Endothelial cell of umbilical vein (primary cell): ENCODE measurements around the gene SQSTM1. TPM values are rescaled to one million over a fixed set of nuclear protein-coding genes. Genes with fewer than 3 reads are reported as not detected.

Experiments used
- BruUV-seq: library from RNA; stranded (reverse); fragments of 400-500 nt; replicated peaks from 2 replicates; lab custom pipeline; 2021; lab: Mats Ljungman, UMichigan
- CTCF ChIA-PET: fragments of 300-600, 350-600 bp; sonication (Branson Sonifier 250); formaldehyde crosslinking; loops from one replicate; lab custom pipeline; 2021; ENCODE audit warnings: antibody characterized with exemption, inconsistent platforms; lab: Charles Lee
- POLR2A ChIA-PET: fragments of 300-600, 350-600 bp; sonication (Branson Sonifier 250); formaldehyde crosslinking; loops from one replicate; lab custom pipeline; 2021; ENCODE audit warnings: antibody characterized with exemption, inconsistent platforms; lab: Charles Lee
- DNase-seq: peaks from one replicate; pipeline ENCODE4 v3.0.0-alpha.2; 2011; ENCODE audit warnings: low read depth, low spot score
- FAIRE-seq: peaks from 2 replicates; lab custom pipeline; 2011; peaks lifted over from hg19 to GRCh38; lab: Jason Lieb, UNC
- H2AFZ ChIP-seq: 2 replicates; pipeline ENCODE4 v1.6.0; 2012; ENCODE audit warnings: low read depth, low read length, control low read depth, inconsistent platforms
- H3K27ac ChIP-seq: 2 replicates; pipeline ENCODE4 v1.5.1; 2011; ENCODE audit warnings: low read depth, mild to moderate bottlenecking, control low read depth, low read length, moderate library complexity; ENCODE audit not compliant: insufficient read depth
- H3K27me3 ChIP-seq, 2 experiments: 2 replicates each; pipeline versions ENCODE4 v1.6.0 to v1.6.1; 2011; ENCODE audit warnings: low read length in 2 of 2, mixed read lengths in 1 of 2; ENCODE audit not compliant: control insufficient read depth in 2 of 2, insufficient read depth in 2 of 2
- H3K36me3 ChIP-seq, 2 experiments: 2 replicates in 1 of 2; 3 replicates in 1 of 2; pipeline ENCODE4 v1.5.1; 2011; ENCODE audit warnings: low read length in 2 of 2, mild to moderate bottlenecking in 1 of 2, moderate library complexity in 1 of 2; ENCODE audit not compliant: control insufficient read depth in 2 of 2, insufficient read depth in 2 of 2; ENCODE audit errors: extremely low read depth in 1 of 2
- H3K4me1 ChIP-seq: 3 replicates; pipeline ENCODE4 v1.5.1; 2011; ENCODE audit warnings: mild to moderate bottlenecking, low read length; ENCODE audit not compliant: control insufficient read depth, insufficient read depth; ENCODE audit errors: extremely low read depth
- H3K4me2 ChIP-seq: 2 replicates; pipeline ENCODE4 v1.6.1; 2011; ENCODE audit warnings: low read length, control low read depth, mixed read lengths; ENCODE audit not compliant: insufficient read depth
- H3K4me3 ChIP-seq, 3 experiments: fragments of 200-600 bp in 1 of 3; sonication (generic), shearing (Covaris generic) in 1 of 3; replicated peaks in 1 of 3; 2 replicates each; pipeline ENCODE4 v1.5.1; 2011 to 2016; ENCODE audit warnings: control low read depth in 3 of 3, low read length in 3 of 3, mild to moderate bottlenecking in 2 of 3, inconsistent platforms in 1 of 3, low read depth in 1 of 3, moderate library complexity in 1 of 3; ENCODE audit not compliant: insufficient read depth in 1 of 3
- H3K79me2 ChIP-seq: 2 replicates; pipeline ENCODE4 v1.6.0; 2012; ENCODE audit warnings: low read length, inconsistent platforms; ENCODE audit not compliant: control insufficient read depth, insufficient read depth
- H3K9ac ChIP-seq: replicated peaks from 2 replicates; pipeline ENCODE3; 2011; ENCODE audit warnings: low read length, control low read depth; ENCODE audit not compliant: insufficient read depth; ENCODE audit errors: extremely low read depth
- H3K9me1 ChIP-seq: replicated peaks from 3 replicates; pipeline ENCODE4 v1.6.0; 2011; ENCODE audit warnings: mild to moderate bottlenecking, low read length; ENCODE audit not compliant: control insufficient read depth, insufficient read depth; ENCODE audit errors: extremely low read depth
- H3K9me3 ChIP-seq: replicated peaks from 2 replicates; pipeline ENCODE4 v1.5.1; 2012; ENCODE audit warnings: low read length, inconsistent platforms; ENCODE audit not compliant: control insufficient read depth, insufficient read depth
- H4K20me1 ChIP-seq: replicated peaks from 2 replicates; pipeline ENCODE3; 2011; ENCODE audit warnings: mild to moderate bottlenecking, low read length; ENCODE audit not compliant: control insufficient read depth, insufficient read depth; ENCODE audit errors: extremely low read depth
- EZH2 ChIP-seq: IDR thresholded peaks from 2 replicates; pipeline ENCODE4 v1.6.1; 2012; ENCODE audit warnings: borderline replicate concordance, low read depth, mild to moderate bottlenecking, moderate library complexity, low read length, inconsistent platforms; ENCODE audit not compliant: severe bottlenecking
- FOS ChIP-seq: IDR thresholded peaks from 2 replicates; pipeline ENCODE4 v1.6.1; 2011; ENCODE audit warnings: mild to moderate bottlenecking, low read length, moderate library complexity, borderline replicate concordance; ENCODE audit not compliant: insufficient read depth
- GATA2 ChIP-seq: IDR thresholded peaks from 2 replicates; pipeline ENCODE4 v1.7.0; 2011; ENCODE audit warnings: low read depth, mild to moderate bottlenecking, moderate library complexity, mixed read lengths, low read length; ENCODE audit not compliant: insufficient read length, insufficient read depth
- JUN ChIP-seq: IDR thresholded peaks from 2 replicates; pipeline ENCODE4 v1.6.1; 2011; ENCODE audit warnings: borderline replicate concordance, low read depth; ENCODE audit not compliant: insufficient read length, insufficient read depth
- MYC ChIP-seq: IDR thresholded peaks from one replicate; pipeline ENCODE4 v1.6.1; 2011; ENCODE audit warnings: mild to moderate bottlenecking, low read depth, low read length
- POLR2A ChIP-seq: IDR thresholded peaks from 2 replicates; pipeline ENCODE4 v1.6.1; 2012; ENCODE audit warnings: low read depth, mild to moderate bottlenecking, control low read depth, low read length
- POLR2AphosphoS5 ChIP-seq: IDR thresholded peaks from 2 replicates; pipeline ENCODE4 v1.6.1; 2012; ENCODE audit warnings: low read depth, mild to moderate bottlenecking, control low read depth, low read length, moderate library complexity; ENCODE audit not compliant: insufficient read depth
- dilution Hi-C: fragments of 300-500 bp; cut with MboI; formaldehyde crosslinking; loops from one replicate; pipeline ENCODE4 v1.15.0; 2019; ENCODE audit warnings: low sequenced_read_pairs; ENCODE audit not compliant: extremely low pct_ligation_motif_present
- intact Hi-C: fragments of 100-400 bp; cut with micrococcal nuclease; formaldehyde crosslinking; loops from one replicate; pipeline ENCODE4 v1.10.0; 2022
- polyA plus RNA-seq, 4 experiments: library from polyadenylated mRNA; depleted of rRNA in 3 of 4; stranded (reverse) in 3 of 4; unstranded in 1 of 4; fragments of >200 nt; gene quantifications; 2 replicates each; pipeline versions ENCODE4 v1.2.1 to v1.2.3, GENCODE V29; 2011 to 2012; ENCODE audit warnings: missing spikeins in 1 of 4
- total RNA-seq: library from RNA; stranded (reverse); gene quantifications from 2 replicates; pipeline ENCODE4 v1.2.3, GENCODE V29; 2021
- TF ChIP-seq, protein P1 (sequence below): IDR thresholded peaks from 2 replicates; pipeline ENCODE4 v1.6.1; 2011; ENCODE audit not compliant: insufficient read depth, insufficient read length
- TF ChIP-seq, protein P2 (sequence below), 2 donors: IDR thresholded peaks; 1 replicate in 1 of 2; 2 replicates in 1 of 2; pipeline ENCODE4 v1.5.1; 2011; ENCODE audit warnings: low read length in 2 of 2, mild to moderate bottlenecking in 2 of 2, moderate library complexity in 2 of 2, control low read depth in 1 of 2, inconsistent platforms in 1 of 2, low read depth in 1 of 2; ENCODE audit not compliant: insufficient read depth in 1 of 2; ENCODE audit errors: extremely low read depth in 1 of 2

The SQSTM1 gene
- total and polyA plus RNA-seq, 2 donors (not counting 3 experiments of a cell fraction or from before 2014, with no cell fraction given), result 302 to 346 TPM

DNA sequence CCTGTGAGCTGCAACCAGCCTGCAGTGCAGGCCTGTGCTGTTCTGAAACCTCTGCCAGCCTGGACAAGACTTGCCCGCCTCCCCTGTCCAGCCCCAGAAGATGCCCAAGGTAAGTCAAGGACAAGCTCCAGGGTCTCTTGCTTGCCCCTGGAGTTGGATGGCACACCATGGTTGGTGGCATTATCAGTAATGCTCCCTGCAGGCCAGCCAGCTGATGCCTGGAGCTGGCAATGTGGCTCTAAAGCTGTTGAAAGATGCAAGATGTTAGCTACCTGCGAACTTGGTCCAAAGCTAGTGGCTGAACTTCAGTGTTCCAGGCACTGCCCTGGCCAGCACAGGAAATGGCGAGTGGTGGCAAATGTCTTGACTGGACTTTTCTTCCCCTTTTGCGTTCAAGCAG is 40.9 kb upstream of the SQSTM1 start:
- no TSS peak for BruUV-seq

More for the DNA sequence above, 40.9 kb upstream of the SQSTM1 start:
- dilution Hi-C loops (no loop called here), intact Hi-C loops (no loop called here)
- FAIRE-seq (no peak), DNase-seq (no peak)
- no peak overlapping the region for H3K9ac ChIP-seq
- no peaks in the 10 kb centered on the region for H3K9me3 ChIP-seq
- H3K4me1 ChIP-seq, result peaks cover 14% of the 10 kb centered on the region
- H2AFZ ChIP-seq, result no peak overlapping the region
- H3K36me3 ChIP-seq, result peaks cover 3 to 12% of the 10 kb centered on the region in 2 experiments
- POLR2A ChIA-PET, result interaction anchor here (0.6 to 1.2 kb wide), 3 partner anchors 16 to 210 kb away, joined by 3 to 5 read pairs (median 3); partner anchors contain the start of gene HNRNPH1
- H3K9me1 ChIP-seq, result no peaks in the 10 kb centered on the region
- H4K20me1 ChIP-seq, result no peaks in the 10 kb centered on the region
- no peak overlapping the region for H3K27ac ChIP-seq
- CTCF ChIA-PET, result interaction anchor here (0.8 to 1.4 kb wide), 2 partner anchors 9 to 17 kb away, joined by 3 to 6 read pairs; no protein-coding TSS in a partner anchor
- H3K4me2 ChIP-seq, result no peak overlapping the region
- H3K4me3 ChIP-seq, result no peak overlapping the region
- TF ChIP-seq MYC, result no peak
- TF ChIP-seq, protein P1, sequence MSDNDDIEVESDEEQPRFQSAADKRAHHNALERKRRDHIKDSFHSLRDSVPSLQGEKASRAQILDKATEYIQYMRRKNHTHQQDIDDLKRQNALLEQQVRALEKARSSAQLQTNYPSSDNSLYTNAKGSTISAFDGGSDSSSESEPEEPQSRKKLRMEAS, result no peak
- TF ChIP-seq EZH2, result no peak
- no peak for TF ChIP-seq JUN
- TF ChIP-seq, protein P2, sequence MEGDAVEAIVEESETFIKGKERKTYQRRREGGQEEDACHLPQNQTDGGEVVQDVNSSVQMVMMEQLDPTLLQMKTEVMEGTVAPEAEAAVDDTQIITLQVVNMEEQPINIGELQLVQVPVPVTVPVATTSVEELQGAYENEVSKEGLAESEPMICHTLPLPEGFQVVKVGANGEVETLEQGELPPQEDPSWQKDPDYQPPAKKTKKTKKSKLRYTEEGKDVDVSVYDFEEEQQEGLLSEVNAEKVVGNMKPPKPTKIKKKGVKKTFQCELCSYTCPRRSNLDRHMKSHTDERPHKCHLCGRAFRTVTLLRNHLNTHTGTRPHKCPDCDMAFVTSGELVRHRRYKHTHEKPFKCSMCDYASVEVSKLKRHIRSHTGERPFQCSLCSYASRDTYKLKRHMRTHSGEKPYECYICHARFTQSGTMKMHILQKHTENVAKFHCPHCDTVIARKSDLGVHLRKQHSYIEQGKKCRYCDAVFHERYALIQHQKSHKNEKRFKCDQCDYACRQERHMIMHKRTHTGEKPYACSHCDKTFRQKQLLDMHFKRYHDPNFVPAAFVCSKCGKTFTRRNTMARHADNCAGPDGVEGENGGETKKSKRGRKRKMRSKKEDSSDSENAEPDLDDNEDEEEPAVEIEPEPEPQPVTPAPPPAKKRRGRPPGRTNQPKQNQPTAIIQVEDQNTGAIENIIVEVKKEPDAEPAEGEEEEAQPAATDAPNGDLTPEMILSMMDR (IDR thresholded peaks at IDR 0.05; ENCODE audit: extremely low read depth in 1 of 2, insufficient read depth in 1 of 2, low read depth in 1 of 2, low read length in 2 of 2), result no peak
- no peak for TF ChIP-seq POLR2AphosphoS5
- TF ChIP-seq POLR2A, result no peak
- TF ChIP-seq GATA2, result no peak
- TF ChIP-seq FOS, result no peak
- H3K27me3 ChIP-seq, result no peaks in the 10 kb centered on the region
- H3K79me2 ChIP-seq, result no peaks in the 10 kb centered on the region
